Caco-2 (cell line): ENCODE data around the gene PCGF6. TPM values are rescaled to one million over a fixed set of nuclear protein-coding genes. Genes with fewer than 3 reads are reported as not detected.
"Not testable (repeated sequence)": the region's sequence is repeated elsewhere in the genome, so short reads cannot be mapped to it uniquely, and the experiment has no call there.

ENCODE experiments used
- BruUV-seq: library from RNA; stranded (reverse); fragments of 400-500 nt; replicated peaks from 2 replicates; lab custom pipeline; 2021; lab: Mats Ljungman, UMichigan
- CTCF ChIA-PET: fragments of 300-600 bp; sonication (Branson Sonifier 250); formaldehyde crosslinking; loops from one replicate; lab custom pipeline; 2022; ENCODE audit warnings: antibody characterized with exemption; lab: Charles Lee
- POLR2A ChIA-PET: fragments of 300-600 bp; sonication (Branson Sonifier 250); formaldehyde crosslinking; loops from one replicate; lab custom pipeline; 2022; ENCODE audit warnings: antibody characterized with exemption; lab: Charles Lee
- DNase-seq, 2 experiments: peaks; one replicate each; pipeline versions ENCODE4 v3.0.0 to v3.0.0-alpha.2; 2020 to 2022
- H3K27me3 ChIP-seq: replicated peaks from 2 replicates; pipeline ENCODE4 v1.6.0; 2011; ENCODE audit warnings: low read length; ENCODE audit not compliant: control insufficient read depth, insufficient read depth
- H3K36me3 ChIP-seq: 2 replicates; pipeline ENCODE4 v1.5.1; 2011; ENCODE audit warnings: low read length; ENCODE audit not compliant: control insufficient read depth, insufficient read depth
- H3K4me1 ChIP-seq: fragments of 250-450 bp; sonication (Bioruptor Pico); 2 replicates; pipeline ENCODE4 v1.5.1; 2020; ENCODE audit warnings: mild to moderate bottlenecking
- H3K4me3 ChIP-seq: 2 replicates; pipeline ENCODE4 v1.5.1; 2011; ENCODE audit warnings: low read depth, mild to moderate bottlenecking, control low read depth, low read length
- H3K9me3 ChIP-seq: fragments of 250-450 bp; sonication (Bioruptor Pico); 2 replicates; pipeline ENCODE4 v1.5.1; 2020; ENCODE audit warnings: mild to moderate bottlenecking, moderate library complexity
- H3K27ac Mint-ChIP-seq: one replicate; pipeline ENCODE4 v1.8.0; 2022; ENCODE audit warnings: mixed read lengths; ENCODE audit not compliant: unreplicated experiment
- H3K27me3 Mint-ChIP-seq: one replicate; pipeline ENCODE4 v1.8.0; 2022; ENCODE audit warnings: mixed read lengths; ENCODE audit not compliant: insufficient read depth, unreplicated experiment
- H3K36me3 Mint-ChIP-seq: one replicate; pipeline ENCODE4 v1.8.0; 2022; ENCODE audit warnings: mild to moderate bottlenecking, mixed read lengths; ENCODE audit not compliant: insufficient read depth, unreplicated experiment
- H3K4me1 Mint-ChIP-seq: one replicate; pipeline ENCODE4 v1.8.0; 2022; ENCODE audit warnings: low read depth, mixed read lengths; ENCODE audit not compliant: unreplicated experiment
- H3K4me3 Mint-ChIP-seq: one replicate; pipeline ENCODE4 v1.8.0; 2022; ENCODE audit warnings: mild to moderate bottlenecking, moderate library complexity, mixed read lengths; ENCODE audit not compliant: unreplicated experiment
- H3K9me3 Mint-ChIP-seq: one replicate; pipeline ENCODE4 v1.8.0; 2022; ENCODE audit warnings: mixed read lengths; ENCODE audit not compliant: unreplicated experiment
- intact Hi-C: fragments of 100-400 bp; cut with micrococcal nuclease; formaldehyde crosslinking; loops from one replicate; pipeline ENCODE4 v1.10.0; 2022; ENCODE audit not compliant: unreplicated experiment
- total RNA-seq: library from RNA; stranded (reverse); gene quantifications from 2 replicates; pipeline ENCODE4 v1.2.3, GENCODE V29; 2022
- TF ChIP-seq, protein P1 (sequence below), 2 experiments: fragments of 200-600 bp in 1 of 2; IDR thresholded peaks; 1 replicate in 1 of 2; 2 replicates in 1 of 2; pipeline versions ENCODE4 v1.5.1 to v1.8.0; 2011 to 2022; ENCODE audit warnings: antibody characterized with exemption in 1 of 2, control low read depth in 1 of 2, inconsistent platforms in 1 of 2, low read depth in 1 of 2, low read length in 1 of 2, mild to moderate bottlenecking in 1 of 2, moderate library complexity in 1 of 2; ENCODE audit not compliant: insufficient read depth in 1 of 2, severe bottlenecking in 1 of 2, unreplicated experiment in 1 of 2

The PCGF6 gene
- total RNA-seq, 1 experiment from 2014 or later: 21.6 TPM

- peaks cover 13% of the 10 kb centered on the region for H3K9me3 ChIP-seq
- H3K4me1 Mint-ChIP-seq: peaks cover 8% of the 10 kb centered on the region
- no peaks in the 10 kb centered on the region for H3K27me3 ChIP-seq
- no peaks in the 10 kb centered on the region for H3K4me1 ChIP-seq
- ChIA-PET CTCF (no interaction called here), POLR2A (no interaction called here)
- H3K4me3 Mint-ChIP-seq: no peak overlapping the region
- no TSS peak for BruUV-seq
- no peak overlapping the region for H3K27ac Mint-ChIP-seq
- peaks cover 2% of the 10 kb centered on the region for H3K27me3 Mint-ChIP-seq
- no peaks in the 10 kb centered on the region for H3K36me3 ChIP-seq
- intact Hi-C loops: no loop called here
- H3K9me3 Mint-ChIP-seq: peaks cover 23% of the 10 kb centered on the region
- TF ChIP-seq, protein P1, sequence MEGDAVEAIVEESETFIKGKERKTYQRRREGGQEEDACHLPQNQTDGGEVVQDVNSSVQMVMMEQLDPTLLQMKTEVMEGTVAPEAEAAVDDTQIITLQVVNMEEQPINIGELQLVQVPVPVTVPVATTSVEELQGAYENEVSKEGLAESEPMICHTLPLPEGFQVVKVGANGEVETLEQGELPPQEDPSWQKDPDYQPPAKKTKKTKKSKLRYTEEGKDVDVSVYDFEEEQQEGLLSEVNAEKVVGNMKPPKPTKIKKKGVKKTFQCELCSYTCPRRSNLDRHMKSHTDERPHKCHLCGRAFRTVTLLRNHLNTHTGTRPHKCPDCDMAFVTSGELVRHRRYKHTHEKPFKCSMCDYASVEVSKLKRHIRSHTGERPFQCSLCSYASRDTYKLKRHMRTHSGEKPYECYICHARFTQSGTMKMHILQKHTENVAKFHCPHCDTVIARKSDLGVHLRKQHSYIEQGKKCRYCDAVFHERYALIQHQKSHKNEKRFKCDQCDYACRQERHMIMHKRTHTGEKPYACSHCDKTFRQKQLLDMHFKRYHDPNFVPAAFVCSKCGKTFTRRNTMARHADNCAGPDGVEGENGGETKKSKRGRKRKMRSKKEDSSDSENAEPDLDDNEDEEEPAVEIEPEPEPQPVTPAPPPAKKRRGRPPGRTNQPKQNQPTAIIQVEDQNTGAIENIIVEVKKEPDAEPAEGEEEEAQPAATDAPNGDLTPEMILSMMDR (IDR thresholded peaks at IDR 0.05; ENCODE audit: insufficient read depth in 1 of 2, low read depth in 1 of 2, low read length in 1 of 2, severe bottlenecking in 1 of 2, unreplicated experiment in 1 of 2): no peak
- no peak for DNase-seq
- no peaks in the 10 kb centered on the region for H3K36me3 Mint-ChIP-seq
- no peak overlapping the region for H3K4me3 ChIP-seq
Measured at GRCh38 chr10:103262229-103262628, 88.7 kb downstream of the PCGF6 start.

DNA sequence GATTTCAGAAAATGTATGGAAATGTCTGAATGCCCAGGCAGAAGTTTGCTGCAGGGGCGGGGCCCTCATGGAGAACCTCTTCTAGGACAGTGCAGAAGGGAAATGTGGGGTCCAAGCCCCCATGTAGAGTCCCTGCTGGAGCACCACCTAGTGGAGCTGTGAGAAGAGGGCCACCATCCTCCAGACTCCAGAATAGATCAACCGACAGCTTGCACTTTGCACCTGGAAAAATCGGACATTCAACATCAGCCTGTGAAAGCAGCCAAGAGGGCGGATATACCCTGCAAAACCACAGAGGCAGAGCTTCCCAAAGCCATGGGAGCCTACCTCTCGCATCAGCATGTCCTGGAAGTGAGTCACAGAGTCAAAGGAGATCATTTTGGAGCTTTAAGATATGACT is 91.0 kb downstream of the PCGF6 start:
- peaks cover 23% of the 10 kb centered on the region for H3K9me3 Mint-ChIP-seq
- H3K27me3 ChIP-seq: no peaks in the 10 kb centered on the region
- no peak overlapping the region for H3K4me3 ChIP-seq
- BruUV-seq: no TSS peak
- no peaks in the 10 kb centered on the region for H3K36me3 ChIP-seq
- no peaks in the 10 kb centered on the region for H3K4me1 ChIP-seq
- no peak overlapping the region for H3K27ac Mint-ChIP-seq
- POLR2A ChIA-PET: no interaction called here
- H3K4me3 Mint-ChIP-seq: no peak overlapping the region
- peaks cover 13% of the 10 kb centered on the region for H3K9me3 ChIP-seq
- no peaks in the 10 kb centered on the region for H3K27me3 Mint-ChIP-seq
- CTCF ChIA-PET: interaction anchor here (0.6 kb wide), 1 partner anchor 1440 kb away, joined by 3 read pairs; no protein-coding TSS in a partner anchor
- no peak for DNase-seq
- intact Hi-C loops: no loop called here
- TF ChIP-seq, protein P1 (IDR thresholded peaks at IDR 0.05; ENCODE audit: insufficient read depth in 1 of 2, low read depth in 1 of 2, low read length in 1 of 2, severe bottlenecking in 1 of 2, unreplicated experiment in 1 of 2): no peak
- H3K36me3 Mint-ChIP-seq: no peaks in the 10 kb centered on the region
- peaks cover 7% of the 10 kb centered on the region for H3K4me1 Mint-ChIP-seq

- H3K27me3 Mint-ChIP-seq, H3K36me3 Mint-ChIP-seq, H3K36me3 ChIP-seq, H3K4me1 ChIP-seq, H3K4me1 Mint-ChIP-seq, BruUV-seq, H3K4me3 ChIP-seq, DNase-seq, H3K4me3 Mint-ChIP-seq, CTCF ChIA-PET, intact Hi-C loops, POLR2A ChIA-PET, H3K27ac Mint-ChIP-seq, H3K27me3 ChIP-seq: not testable (repeated sequence)
- H3K9me3 ChIP-seq: peaks cover 13% of the 10 kb centered on the region
- H3K9me3 Mint-ChIP-seq: peaks cover 23% of the 10 kb centered on the region
Measured at GRCh38 chr10:103258928-103259327, 92.0 kb downstream of the PCGF6 start.

DNA sequence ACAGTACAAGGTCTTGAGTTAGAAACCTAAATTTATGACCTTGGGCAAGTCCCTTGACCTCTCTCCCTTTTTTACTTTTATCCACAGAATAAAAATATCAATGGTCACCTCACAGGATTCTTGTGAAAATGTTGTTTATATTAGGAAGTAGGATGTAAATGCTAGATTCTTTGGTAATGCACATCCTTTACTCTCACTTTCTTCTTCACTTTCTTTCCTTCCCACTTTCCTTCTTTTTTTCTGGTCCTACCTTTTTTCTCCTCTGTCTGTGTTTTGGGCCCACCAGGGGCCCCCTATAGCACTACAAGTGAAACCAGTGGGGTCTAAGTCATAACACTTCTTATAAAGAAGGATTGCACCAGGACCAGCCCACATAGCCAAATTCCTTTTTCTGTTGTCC is 93.1 kb downstream of the PCGF6 start:
- Mint-ChIP-seq H3K4me1 (peaks cover 7% of the 10 kb centered on the region), H3K9me3 (peaks cover 23% of the 10 kb centered on the region), H3K36me3 (no peaks in the 10 kb centered on the region), H3K27me3 (no peaks in the 10 kb centered on the region), H3K27ac (no peak overlapping the region), H3K4me3 (no peak overlapping the region)
- DNase-seq: no peak
- CTCF ChIA-PET: no interaction called here
- no peaks in the 10 kb centered on the region for H3K27me3 ChIP-seq
- no peaks in the 10 kb centered on the region for H3K36me3 ChIP-seq
- no peaks in the 10 kb centered on the region for H3K4me1 ChIP-seq
- H3K4me3 ChIP-seq: no peak overlapping the region
- intact Hi-C loops: no loop called here
- TF ChIP-seq, protein P1 (IDR thresholded peaks at IDR 0.05; ENCODE audit: insufficient read depth in 1 of 2, low read depth in 1 of 2, low read length in 1 of 2, severe bottlenecking in 1 of 2, unreplicated experiment in 1 of 2): no peak
- no TSS peak for BruUV-seq
- POLR2A ChIA-PET: no interaction called here
- peaks cover 13% of the 10 kb centered on the region for H3K9me3 ChIP-seq
